ENCODE data around the gene ABCE1.

DNA sequence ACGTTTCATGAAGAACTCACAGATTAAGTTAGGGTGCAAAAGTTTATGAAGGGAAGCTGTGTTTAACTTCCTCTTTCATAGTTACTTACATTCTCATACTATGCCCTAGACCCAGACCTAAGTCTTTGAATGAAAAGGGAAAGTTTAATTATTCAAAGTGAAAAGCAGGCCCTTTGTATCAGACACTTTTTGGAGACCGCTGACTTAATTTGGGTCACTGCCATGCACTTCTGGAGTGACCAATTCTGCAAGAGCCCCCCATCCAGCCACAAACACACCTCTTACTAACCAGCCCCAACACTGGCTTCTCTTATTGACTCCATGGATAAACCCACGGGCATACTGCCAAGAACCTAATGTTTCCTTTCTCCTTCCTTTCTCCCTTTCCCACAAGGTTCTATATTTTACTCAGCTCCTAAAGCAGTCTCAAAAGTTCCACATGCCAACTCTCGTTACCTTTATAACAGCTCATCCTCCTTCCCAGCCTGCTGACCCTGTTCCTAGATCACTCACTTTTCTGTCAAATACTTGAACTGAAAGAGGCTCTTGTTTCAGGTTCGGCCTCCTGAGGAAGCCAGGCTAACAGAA is 34.5 kb downstream of the ABCE1 start:
- TF ChIP-seq EZH2 (IDR thresholded peaks at IDR 0.05; ENCODE audit: insufficient read depth, low read length), result no peak
- TF ChIP-seq, protein P1, sequence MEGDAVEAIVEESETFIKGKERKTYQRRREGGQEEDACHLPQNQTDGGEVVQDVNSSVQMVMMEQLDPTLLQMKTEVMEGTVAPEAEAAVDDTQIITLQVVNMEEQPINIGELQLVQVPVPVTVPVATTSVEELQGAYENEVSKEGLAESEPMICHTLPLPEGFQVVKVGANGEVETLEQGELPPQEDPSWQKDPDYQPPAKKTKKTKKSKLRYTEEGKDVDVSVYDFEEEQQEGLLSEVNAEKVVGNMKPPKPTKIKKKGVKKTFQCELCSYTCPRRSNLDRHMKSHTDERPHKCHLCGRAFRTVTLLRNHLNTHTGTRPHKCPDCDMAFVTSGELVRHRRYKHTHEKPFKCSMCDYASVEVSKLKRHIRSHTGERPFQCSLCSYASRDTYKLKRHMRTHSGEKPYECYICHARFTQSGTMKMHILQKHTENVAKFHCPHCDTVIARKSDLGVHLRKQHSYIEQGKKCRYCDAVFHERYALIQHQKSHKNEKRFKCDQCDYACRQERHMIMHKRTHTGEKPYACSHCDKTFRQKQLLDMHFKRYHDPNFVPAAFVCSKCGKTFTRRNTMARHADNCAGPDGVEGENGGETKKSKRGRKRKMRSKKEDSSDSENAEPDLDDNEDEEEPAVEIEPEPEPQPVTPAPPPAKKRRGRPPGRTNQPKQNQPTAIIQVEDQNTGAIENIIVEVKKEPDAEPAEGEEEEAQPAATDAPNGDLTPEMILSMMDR (IDR thresholded peaks at IDR 0.05; ENCODE audit: insufficient read depth, low read depth, low read length), result no peak
